HEK293T (cell line): Measurements from ENCODE around the gene C16orf74.

Experiments
- BHLHE40 ChIP-seq: fragments of 450-650 bp; IDR thresholded peaks from 2 replicates; pipeline ENCODE4 v1.6.1; 2016; ENCODE audit warnings: mild to moderate bottlenecking, moderate library complexity, borderline replicate concordance
- FOXK2 ChIP-seq: fragments of 450-650 bp; IDR thresholded peaks from 2 replicates; pipeline ENCODE4 v1.6.1; 2016; ENCODE audit warnings: mild to moderate bottlenecking
- FOXM1 ChIP-seq: fragments of 450-650 bp; IDR thresholded peaks from 2 replicates; pipeline ENCODE4 v1.6.1; 2017; ENCODE audit warnings: mild to moderate bottlenecking, borderline replicate concordance
- HDGF ChIP-seq: fragments of 450-650 bp; IDR thresholded peaks from 2 replicates; pipeline ENCODE4 v1.6.1; 2017; ENCODE audit warnings: antibody characterized with exemption, borderline replicate concordance
- L3MBTL2 ChIP-seq: fragments of 450-650 bp; conservative IDR thresholded peaks from 2 replicates; pipeline ENCODE4 v1.6.1; 2016; ENCODE audit warnings: mild to moderate bottlenecking
- NFRKB ChIP-seq: fragments of 450-650 bp; IDR thresholded peaks from 2 replicates; pipeline ENCODE4 v1.6.1; 2016; ENCODE audit warnings: mild to moderate bottlenecking, moderate library complexity
- SP1 ChIP-seq: fragments of 450-650 bp; IDR thresholded peaks from 2 replicates; pipeline ENCODE4 v1.6.1; 2017
- SUZ12 ChIP-seq: fragments of 450-650 bp; IDR thresholded peaks from 2 replicates; pipeline ENCODE4 v1.6.1; 2016; ENCODE audit warnings: mild to moderate bottlenecking
- ZNF384 ChIP-seq: fragments of 450-650 bp; IDR thresholded peaks from 2 replicates; pipeline ENCODE4 v1.6.1; 2016

DNA sequence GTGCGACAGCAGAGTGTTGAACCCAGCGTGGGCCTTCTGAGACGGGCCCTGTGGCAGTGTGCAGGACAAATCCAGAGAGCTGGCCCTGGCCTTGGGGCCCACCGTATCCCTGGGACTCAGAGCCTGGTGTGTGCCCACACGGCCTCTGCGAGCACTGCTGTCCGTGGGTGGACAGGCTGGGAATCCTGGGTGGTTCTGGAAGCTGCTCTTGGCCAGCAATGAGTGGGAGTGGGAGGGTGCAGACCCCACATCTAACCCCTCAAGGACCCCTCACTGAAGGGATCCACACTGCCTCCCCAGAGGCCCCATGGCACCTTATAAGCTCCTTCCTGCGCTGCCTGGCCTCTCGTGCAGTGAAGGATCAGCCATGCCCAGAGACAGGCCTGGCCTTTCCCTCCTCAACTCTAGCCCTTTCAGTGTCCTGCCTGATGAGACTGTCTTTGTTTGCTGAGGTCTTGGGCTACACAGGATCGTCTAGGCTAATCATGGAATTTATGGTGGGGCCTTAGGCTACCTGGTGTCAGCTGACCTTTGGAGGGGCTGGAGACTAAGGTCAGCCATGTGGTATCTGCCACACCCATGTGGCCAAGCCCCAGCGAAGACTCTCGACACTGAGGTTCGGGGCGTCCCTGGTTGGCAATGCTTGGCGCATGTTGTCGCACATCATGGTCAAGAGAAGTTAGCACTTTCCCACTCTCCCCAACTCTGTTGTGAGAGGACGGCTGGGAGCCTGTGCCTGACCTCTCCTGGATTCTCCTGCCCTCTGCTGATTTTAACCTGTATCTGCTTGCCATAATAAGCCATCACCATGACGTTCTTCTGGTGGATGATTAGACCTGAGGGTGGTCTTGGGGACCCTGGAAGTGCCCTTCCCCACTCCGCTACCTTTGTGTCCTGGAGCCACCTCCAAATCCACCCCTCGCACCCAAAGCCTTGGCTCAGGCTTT is 45.7 kb downstream of the C16orf74 start:
- no peak for TF ChIP-seq L3MBTL2
- TF ChIP-seq SP1: no peak
- no peak for TF ChIP-seq ZNF384
- no peak for TF ChIP-seq BHLHE40
- TF ChIP-seq HDGF: no peak
- no peak for TF ChIP-seq FOXM1
- no peak for TF ChIP-seq SUZ12
- TF ChIP-seq FOXK2: no peak
- TF ChIP-seq NFRKB: no peak
